Activated B cell treated with CpG ODN at 0.5 μM for 24 hours (primary cell): ENCODE results near the gene NXPE1. TPM values are rescaled to one million over a fixed set of nuclear protein-coding genes. Genes with fewer than 3 reads are reported as not detected.

Experiments
- ATAC-seq: fragments of 200-7000 bp; cut with Tn5 transposase; one replicate; pipeline ENCODE4 v1.10.0; 2021; ENCODE audit warnings: low read depth, mild to moderate bottlenecking, moderate library complexity
- CTCF ChIA-PET: fragments of 350-600 bp; sonication (Branson Sonifier 250); formaldehyde crosslinking; loops from one replicate; lab custom pipeline; 2021; ENCODE audit warnings: antibody characterized with exemption; lab: Charles Lee
- POLR2A ChIA-PET: fragments of 350-600 bp; sonication (Branson Sonifier 250); formaldehyde crosslinking; loops from one replicate; lab custom pipeline; 2021; ENCODE audit warnings: antibody characterized with exemption; lab: Charles Lee
- DNase-seq: peaks from one replicate; pipeline ENCODE4 v3.0.0; 2022
- H3K27ac Mint-ChIP-seq: one replicate; pipeline ENCODE4 v1.8.0; 2020; ENCODE audit warnings: mixed read lengths
- H3K27me3 Mint-ChIP-seq: one replicate; pipeline ENCODE4 v1.8.0; 2021; ENCODE audit warnings: mixed read lengths
- H3K36me3 Mint-ChIP-seq: one replicate; pipeline ENCODE4 v1.8.0; 2021; ENCODE audit warnings: low read depth, mixed read lengths
- H3K4me1 Mint-ChIP-seq: one replicate; pipeline ENCODE4 v1.8.0; 2021; ENCODE audit warnings: mixed read lengths
- H3K4me3 Mint-ChIP-seq: one replicate; pipeline ENCODE4 v1.8.0; 2020; ENCODE audit warnings: mild to moderate bottlenecking, mixed read lengths
- H3K9me3 Mint-ChIP-seq: one replicate; pipeline ENCODE4 v1.8.0; 2020; ENCODE audit warnings: mixed read lengths
- CTCF ChIP-seq: fragments of 200-600 bp; IDR thresholded peaks from one replicate; pipeline ENCODE4 v1.8.0; 2022; ENCODE audit warnings: antibody characterized with exemption, mild to moderate bottlenecking
- intact Hi-C: fragments of 100-400 bp; cut with micrococcal nuclease; formaldehyde crosslinking; loops from one replicate; pipeline ENCODE4 v1.15.1; 2024
- total RNA-seq: library from RNA; stranded (reverse); gene quantifications from 2 replicates; pipeline ENCODE4 v1.2.3, GENCODE V29; 2022

NXPE1 gene
- total RNA-seq, 1 donor from 2014 or later: not detected

- ChIA-PET CTCF (no interaction called here), POLR2A (no interaction called here)
- DNase-seq (no peak), ATAC-seq (no peak)
- no peak overlapping the region for H3K4me3 Mint-ChIP-seq
- H3K36me3 Mint-ChIP-seq: no peaks in the 10 kb centered on the region
- no peaks in the 10 kb centered on the region for H3K9me3 Mint-ChIP-seq
- peaks cover 4% of the 10 kb centered on the region for H3K27me3 Mint-ChIP-seq
- no peak overlapping the region for H3K27ac Mint-ChIP-seq
- intact Hi-C loops: no loop called here
- H3K4me1 Mint-ChIP-seq: peaks cover 8% of the 10 kb centered on the region
- TF ChIP-seq CTCF: no peak
Measured at GRCh38 chr11:114479331-114479730, 80.3 kb downstream of the NXPE1 start.

- H3K27ac Mint-ChIP-seq: no peak overlapping the region
- ChIA-PET POLR2A (no interaction called here), CTCF (no interaction called here)
- no peaks in the 10 kb centered on the region for H3K36me3 Mint-ChIP-seq
- no peak for ATAC-seq
- peaks cover 4% of the 10 kb centered on the region for H3K27me3 Mint-ChIP-seq
- H3K4me1 Mint-ChIP-seq: peaks cover 8% of the 10 kb centered on the region
- intact Hi-C loops: no loop called here
- TF ChIP-seq CTCF: no peak
- no peak for DNase-seq
- no peak overlapping the region for H3K4me3 Mint-ChIP-seq
- no peaks in the 10 kb centered on the region for H3K9me3 Mint-ChIP-seq
Measured at GRCh38 chr11:114478768-114479167, 80.9 kb downstream of the NXPE1 start.

GRCh38 chr11:114478001-114478410 is 81.7 kb downstream of the NXPE1 start:
- ChIA-PET CTCF (no interaction called here), POLR2A (no interaction called here)
- no peak for ATAC-seq
- DNase-seq: no peak
- intact Hi-C loops: no loop called here
- no peak overlapping the region for H3K4me3 Mint-ChIP-seq
- no peaks in the 10 kb centered on the region for H3K9me3 Mint-ChIP-seq
- H3K27ac Mint-ChIP-seq: no peak overlapping the region
- H3K4me1 Mint-ChIP-seq: peaks cover 8% of the 10 kb centered on the region
- no peak for TF ChIP-seq CTCF
- H3K27me3 Mint-ChIP-seq: peaks cover 4% of the 10 kb centered on the region
- no peaks in the 10 kb centered on the region for H3K36me3 Mint-ChIP-seq

GRCh38 chr11:114472661-114473060 is 87.0 kb downstream of the NXPE1 start:
- intact Hi-C loops: no loop called here
- no peak for ATAC-seq
- ChIA-PET CTCF (no interaction called here), POLR2A (no interaction called here)
- no peaks in the 10 kb centered on the region for H3K36me3 Mint-ChIP-seq
- H3K4me3 Mint-ChIP-seq: no peak overlapping the region
- no peaks in the 10 kb centered on the region for H3K4me1 Mint-ChIP-seq
- TF ChIP-seq CTCF: no peak
- no peak overlapping the region for H3K27ac Mint-ChIP-seq
- no peaks in the 10 kb centered on the region for H3K9me3 Mint-ChIP-seq
- no peak for DNase-seq
- H3K27me3 Mint-ChIP-seq: peaks cover 4% of the 10 kb centered on the region

Other genes with a start within 250 kb of the NXPE1 start
- gene C11orf71, start 159.4 kb downstream of the NXPE1 start, total RNA-seq: 9.5 and 11.1 TPM in 2 replicates
- gene RBM7, start 159.2 kb downstream of the NXPE1 start, total RNA-seq: 33.6 and 34.1 TPM in 2 replicates
- 26.1 and 27.3 TPM in 2 replicates for gene REXO2, start 120.4 kb downstream of the NXPE1 start, total RNA-seq
- not detected in 2 replicates for gene NXPE4, start 35.9 kb upstream of the NXPE1 start, total RNA-seq
- not detected in 2 replicates for gene NXPE2, start 118.6 kb upstream of the NXPE1 start, total RNA-seq